Measurements from ENCODE around the gene MPHOSPH6.
"Not testable (repeated sequence)": the region's sequence is repeated elsewhere in the genome, so short reads cannot be mapped to it uniquely, and the experiment has no call there.

The MPHOSPH6 gene

DNA sequence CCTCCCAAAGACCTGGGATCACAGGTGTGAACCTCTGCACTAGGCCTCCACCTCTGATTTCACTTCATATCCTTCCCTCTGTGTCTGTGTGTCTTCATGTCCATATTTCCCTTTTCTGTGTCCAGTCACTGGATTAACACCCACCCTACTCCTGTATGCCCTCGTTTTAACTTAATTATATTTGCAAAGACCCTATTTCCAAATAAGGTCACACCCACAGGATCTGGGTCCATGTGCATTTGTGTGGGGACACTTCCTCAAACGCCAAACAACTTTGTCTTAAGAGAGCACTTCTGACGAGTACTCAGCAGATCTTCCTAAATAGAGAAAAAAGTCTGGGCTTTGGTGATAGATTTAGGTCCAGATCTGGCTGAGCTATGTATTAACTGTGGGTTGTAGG is 56.3 kb downstream of the MPHOSPH6 start:
- DNase-seq, result no peak

DNA sequence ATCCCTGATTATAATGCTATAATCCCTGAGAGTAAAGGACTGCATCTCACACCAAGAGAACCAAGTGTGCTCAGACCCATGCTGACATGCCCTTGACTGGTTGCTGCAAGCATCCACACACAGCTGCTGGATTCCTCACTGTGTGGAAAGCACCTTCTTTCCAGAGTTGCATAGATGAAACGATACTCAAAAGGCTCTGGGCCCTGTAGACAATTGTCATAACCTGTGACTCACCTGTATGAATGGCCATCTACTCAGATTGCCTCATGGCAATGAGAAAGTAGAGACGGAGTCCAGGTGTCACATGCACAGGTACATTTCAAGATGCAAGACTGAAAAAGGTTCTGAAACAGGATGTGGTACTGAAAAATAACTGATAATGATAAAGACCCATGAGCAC is 58.1 kb downstream of the MPHOSPH6 start:
- no peak for DNase-seq

DNA sequence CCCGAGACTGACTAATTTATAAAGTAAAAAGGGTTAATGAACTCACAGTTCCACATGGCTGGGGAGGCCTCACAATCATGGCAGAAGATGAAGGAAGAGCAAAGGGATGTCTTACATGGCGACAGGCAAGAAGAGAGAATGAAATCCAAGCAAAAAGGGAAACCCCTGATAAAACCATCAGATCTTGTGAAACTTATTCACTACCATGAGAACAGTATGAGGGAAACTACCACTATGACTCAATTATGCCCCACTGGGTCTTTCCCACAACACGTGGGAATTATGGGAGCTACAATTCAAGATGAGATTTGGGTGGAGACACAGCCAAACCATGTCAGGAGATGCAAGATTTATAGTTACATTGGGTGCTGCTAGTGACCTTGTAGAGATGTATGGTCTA is 60.8 kb downstream of the MPHOSPH6 start:
- not testable (repeated sequence) for DNase-seq

DNA sequence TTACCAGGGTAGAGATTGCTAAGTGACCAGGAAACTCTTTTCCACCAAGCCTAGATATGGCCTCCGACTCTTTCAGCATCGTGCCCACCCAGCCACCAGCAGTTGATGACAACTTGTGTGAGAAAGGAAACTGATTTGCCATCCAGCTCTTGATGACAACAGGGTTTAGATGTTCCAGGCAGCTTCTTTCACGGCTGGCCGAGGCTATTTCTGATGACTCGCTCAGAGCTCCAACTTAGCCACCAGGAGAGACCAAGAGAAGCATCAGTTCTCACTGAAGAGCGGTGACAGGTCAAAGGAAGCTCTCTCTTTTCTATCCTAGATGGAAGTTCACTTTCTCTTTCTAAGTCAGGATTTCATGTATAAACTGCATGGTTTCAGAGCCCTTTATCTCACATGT is 61.2 kb downstream of the MPHOSPH6 start:
- no peak for DNase-seq

DNA sequence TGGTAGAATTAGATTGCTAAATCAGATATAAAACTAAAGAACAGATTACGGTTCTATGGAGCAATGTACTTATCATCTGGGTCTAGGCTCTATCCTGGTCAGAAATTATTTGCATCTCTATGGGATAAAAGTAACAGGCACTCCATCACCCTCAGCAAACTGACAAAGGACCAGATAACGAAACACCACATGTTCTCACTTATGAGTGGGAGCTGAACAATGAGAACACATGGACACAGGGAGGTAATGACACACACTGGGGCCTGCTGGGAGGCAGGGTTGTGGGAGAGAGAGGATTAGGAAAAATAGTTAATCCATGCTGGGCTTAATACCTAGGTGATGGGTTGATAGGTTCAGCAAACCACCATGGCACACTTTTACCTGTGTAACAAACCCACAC is 61.9 kb downstream of the MPHOSPH6 start:
- no peak for DNase-seq

DNA sequence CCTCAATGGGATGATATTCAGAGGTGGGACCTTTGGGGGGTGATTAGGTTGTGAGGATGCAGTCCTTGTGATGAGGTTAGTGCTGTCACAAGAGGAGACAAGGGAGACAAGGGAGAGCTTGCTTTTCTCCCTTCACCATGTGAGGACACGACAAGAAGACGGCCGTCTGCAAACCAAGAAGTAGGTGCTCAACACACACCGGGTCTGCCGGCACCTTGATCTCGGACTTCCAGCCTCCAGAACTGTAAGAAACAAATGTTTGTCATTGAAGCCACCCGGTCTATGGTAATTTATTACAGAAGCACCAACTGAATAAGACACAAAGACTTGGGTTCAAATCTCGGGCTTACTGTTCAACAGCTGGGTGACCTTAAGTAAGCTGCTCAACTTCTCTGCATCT is 64.9 kb downstream of the MPHOSPH6 start:
- no peak for DNase-seq
